NCI-H2196 treated with DMSO at 0.1 percent for 48 hours (cell line): ENCODE results near the gene LPO.

Source experiments
- DNase-seq: peaks from one replicate; lab custom pipeline; 2025; ENCODE audit not compliant: unreplicated experiment; lab: John Stamatoyannopoulos, UW

LPO gene

GRCh38 chr17:58238147-58238634 is at the start of gene LPO:
LPO (plus strand) TSS chr17:58238584; CDS start chr17:58242980, 4,396 bp downstream.
- no peak for DNase-seq

GRCh38 chr17:58189436-58190146 is 48.8 kb upstream of the LPO start:
- peak; percentile 13 for DNase-seq

GRCh38 chr17:58191241-58191896 is 47.0 kb upstream of the LPO start:
- no peak for DNase-seq

- no peak for DNase-seq
Observed at GRCh38 chr17:58192612-58193011, 45.8 kb upstream of the LPO start, which contains the start of gene EPX. EPX (plus strand) TSS chr17:58192726; CDS start chr17:58192847, 121 bp downstream.

GRCh38 chr17:58193641-58194255 is 44.6 kb upstream of the LPO start:
- DNase-seq = no peak

GRCh38 chr17:58195518-58196123 is 42.8 kb upstream of the LPO start:
- no peak for DNase-seq

- DNase-seq = no peak
Observed at GRCh38 chr17:58196610-58197009, 41.8 kb upstream of the LPO start.

GRCh38 chr17:58200024-58200633 is 38.3 kb upstream of the LPO start:
- DNase-seq = no peak

GRCh38 chr17:58202859-58203258 is 35.5 kb upstream of the LPO start:
- no peak for DNase-seq

GRCh38 chr17:58204796-58205195 is 33.6 kb upstream of the LPO start:
- no peak for DNase-seq

GRCh38 chr17:58205936-58206335 is 32.4 kb upstream of the LPO start:
- DNase-seq = no peak

GRCh38 chr17:58207451-58207850 is 30.9 kb upstream of the LPO start:
- DNase-seq = no peak

- no peak for DNase-seq
Observed at GRCh38 chr17:58208344-58208743, 30.0 kb upstream of the LPO start.

- no peak for DNase-seq
Observed at GRCh38 chr17:58210922-58211321, 27.5 kb upstream of the LPO start.

GRCh38 chr17:58215685-58216084 is 22.7 kb upstream of the LPO start:
- DNase-seq = peak; percentile 22

GRCh38 chr17:58217766-58218165 is 20.6 kb upstream of the LPO start:
- no peak for DNase-seq

- DNase-seq = peak; percentile 84
Observed at GRCh38 chr17:58219007-58219788, 19.2 kb upstream of the LPO start, which contains the start of gene MKS1. MKS1 (minus strand) TSS chr17:58219255; CDS start chr17:58219230, 25 bp downstream.

GRCh38 chr17:58219789-58220183 is 18.6 kb upstream of the LPO start:
- no peak for DNase-seq

GRCh38 chr17:58224315-58224714 is 14.1 kb upstream of the LPO start:
- DNase-seq = no peak

GRCh38 chr17:58227733-58228132 is 10.7 kb upstream of the LPO start:
- no peak for DNase-seq
